SH-SY5Y (cell line): ENCODE data around the gene STON2.

Experiments
- GATA2 ChIP-seq: IDR thresholded peaks from 2 replicates; pipeline ENCODE4 v1.6.1; 2011; ENCODE audit warnings: mild to moderate bottlenecking, low read depth, low read length
- GATA3 ChIP-seq: IDR thresholded peaks from 2 replicates; pipeline ENCODE4 v1.6.1; 2011; ENCODE audit warnings: low read depth, mild to moderate bottlenecking, low read length, moderate library complexity

DNA sequence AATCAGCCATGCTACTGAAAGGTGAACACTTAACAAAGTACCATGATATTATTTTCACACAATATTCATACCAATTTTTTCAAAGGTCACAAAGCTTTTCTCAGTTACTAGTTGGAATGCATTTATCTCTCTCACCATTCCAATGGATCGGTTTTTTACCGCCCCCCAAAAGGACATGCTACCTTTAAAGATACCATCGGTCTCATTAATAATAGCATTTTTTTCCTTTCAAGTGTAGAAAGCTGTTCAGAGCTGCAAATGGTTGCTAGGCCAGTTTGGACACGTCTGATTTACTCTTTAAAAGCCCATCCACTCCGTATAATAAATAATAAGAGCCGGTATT, 34.9 kb upstream of the STON2 start:
- TF ChIP-seq GATA3 (no peak), GATA2 (no peak)
